SU-DHL-6 (cell line): Measurements from ENCODE around the gene GAL3ST3.

ENCODE experiments used
- H2AFZ ChIP-seq: fragments of 200-600 bp; sonication (generic); 2 replicates; pipeline ENCODE4 v1.6.1; 2014; ENCODE audit warnings: low read depth, mild to moderate bottlenecking, moderate library complexity, mixed read lengths, antibody characterized with exemption, low read length; ENCODE audit not compliant: severe bottlenecking
- H3F3A ChIP-seq: fragments of 200-600 bp; shearing (Covaris generic); 2 replicates; pipeline ENCODE4 v1.6.0; 2016; ENCODE audit warnings: antibody characterized with exemption, mild to moderate bottlenecking; ENCODE audit not compliant: insufficient read depth
- H3K27ac ChIP-seq: fragments of 200-600 bp; sonication (generic); 2 replicates; pipeline ENCODE4 v1.5.1; 2016; ENCODE audit warnings: low read depth, mild to moderate bottlenecking, low read length, moderate library complexity, mixed read lengths
- H3K27me3 ChIP-seq: fragments of 200-600 bp; sonication (generic), shearing (Covaris generic); 2 replicates; pipeline ENCODE4 v1.6.0; 2014; ENCODE audit warnings: mild to moderate bottlenecking, low read length
- H3K36me3 ChIP-seq: fragments of 200-600 bp; sonication (generic); 2 replicates; pipeline ENCODE4 v1.6.1; 2014; ENCODE audit warnings: mild to moderate bottlenecking, low read length, mixed read lengths
- H3K4me2 ChIP-seq: fragments of 300-600, 200-600 bp; shearing (Covaris generic), sonication (generic); 2 replicates; pipeline ENCODE4 v1.6.0; 2014; ENCODE audit warnings: low read length, low read depth, mild to moderate bottlenecking; ENCODE audit not compliant: poor library complexity, severe bottlenecking
- H3K4me3 ChIP-seq: fragments of 200-600 bp; sonication (generic); 2 replicates; pipeline ENCODE4 v1.5.1; 2014; ENCODE audit warnings: antibody characterized with exemption, low read length, mild to moderate bottlenecking, mixed read lengths; ENCODE audit not compliant: insufficient read depth, poor library complexity, severe bottlenecking
- H3K79me2 ChIP-seq: fragments of 200-600 bp; sonication (generic); 2 replicates; pipeline ENCODE4 v1.6.1; 2014; ENCODE audit warnings: mild to moderate bottlenecking, low read length, moderate library complexity; ENCODE audit not compliant: insufficient read depth
- H3K9ac ChIP-seq: fragments of 200-600 bp; sonication (generic); 2 replicates; pipeline ENCODE4 v1.7.0; 2014; ENCODE audit warnings: mild to moderate bottlenecking, low read length
- H3K9me2 ChIP-seq: fragments of 200-600 bp; sonication (generic); replicated peaks from 2 replicates; pipeline ENCODE4 v1.6.1; 2014; ENCODE audit warnings: low read length; ENCODE audit not compliant: insufficient read depth
- H3K9me3 ChIP-seq: fragments of 200-600 bp; sonication (generic); 2 replicates; pipeline ENCODE4 v1.6.1; 2014; ENCODE audit warnings: low read length, mixed read lengths; ENCODE audit not compliant: insufficient read depth
- H4K20me1 ChIP-seq: fragments of 200-600 bp; sonication (generic); 2 replicates; pipeline ENCODE4 v1.6.1; 2014; ENCODE audit warnings: low read depth, mild to moderate bottlenecking, antibody characterized with exemption, low read length, moderate library complexity, mixed read lengths
- EZH2phosphoT487 ChIP-seq: fragments of 200-600 bp; sonication (generic), shearing (Covaris generic); conservative IDR thresholded peaks from 2 replicates; pipeline ENCODE4 v1.6.1; 2018; ENCODE audit warnings: mild to moderate bottlenecking, antibody characterized with exemption, low read length, moderate library complexity, mixed read lengths
- TF ChIP-seq, protein P1 (sequence below): fragments of 200-600 bp; sonication (generic); IDR thresholded peaks from one replicate; pipeline ENCODE4 v1.5.1; 2017; ENCODE audit warnings: antibody characterized with exemption, mild to moderate bottlenecking, low read length, moderate library complexity; ENCODE audit not compliant: insufficient read depth, poor library complexity, severe bottlenecking

Gene GAL3ST3

GRCh38 chr11:66070604-66071380, 21.8 kb upstream of the GAL3ST3 start:
- Histone ChIP-seq H3K27ac (no peak overlapping the region), H3F3A (peaks cover 38% of the 10 kb centered on the region), H3K27me3 (no peaks in the 10 kb centered on the region), H3K9ac (peak overlapping the region; percentile 69), H3K9me2 (no peaks in the 10 kb centered on the region), H4K20me1 (no peaks in the 10 kb centered on the region), H3K79me2 (no peaks in the 10 kb centered on the region), H3K36me3 (peaks cover 10% of the 10 kb centered on the region), H3K4me2 (peak overlapping the region; percentile 79), H3K4me3 (peak overlapping the region; percentile 68), H3K9me3 (no peaks in the 10 kb centered on the region), H2AFZ (peak overlapping the region; percentile 68)
- TF ChIP-seq EZH2phosphoT487: no peak
- TF ChIP-seq, protein P1, sequence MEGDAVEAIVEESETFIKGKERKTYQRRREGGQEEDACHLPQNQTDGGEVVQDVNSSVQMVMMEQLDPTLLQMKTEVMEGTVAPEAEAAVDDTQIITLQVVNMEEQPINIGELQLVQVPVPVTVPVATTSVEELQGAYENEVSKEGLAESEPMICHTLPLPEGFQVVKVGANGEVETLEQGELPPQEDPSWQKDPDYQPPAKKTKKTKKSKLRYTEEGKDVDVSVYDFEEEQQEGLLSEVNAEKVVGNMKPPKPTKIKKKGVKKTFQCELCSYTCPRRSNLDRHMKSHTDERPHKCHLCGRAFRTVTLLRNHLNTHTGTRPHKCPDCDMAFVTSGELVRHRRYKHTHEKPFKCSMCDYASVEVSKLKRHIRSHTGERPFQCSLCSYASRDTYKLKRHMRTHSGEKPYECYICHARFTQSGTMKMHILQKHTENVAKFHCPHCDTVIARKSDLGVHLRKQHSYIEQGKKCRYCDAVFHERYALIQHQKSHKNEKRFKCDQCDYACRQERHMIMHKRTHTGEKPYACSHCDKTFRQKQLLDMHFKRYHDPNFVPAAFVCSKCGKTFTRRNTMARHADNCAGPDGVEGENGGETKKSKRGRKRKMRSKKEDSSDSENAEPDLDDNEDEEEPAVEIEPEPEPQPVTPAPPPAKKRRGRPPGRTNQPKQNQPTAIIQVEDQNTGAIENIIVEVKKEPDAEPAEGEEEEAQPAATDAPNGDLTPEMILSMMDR: no peak

DNA sequence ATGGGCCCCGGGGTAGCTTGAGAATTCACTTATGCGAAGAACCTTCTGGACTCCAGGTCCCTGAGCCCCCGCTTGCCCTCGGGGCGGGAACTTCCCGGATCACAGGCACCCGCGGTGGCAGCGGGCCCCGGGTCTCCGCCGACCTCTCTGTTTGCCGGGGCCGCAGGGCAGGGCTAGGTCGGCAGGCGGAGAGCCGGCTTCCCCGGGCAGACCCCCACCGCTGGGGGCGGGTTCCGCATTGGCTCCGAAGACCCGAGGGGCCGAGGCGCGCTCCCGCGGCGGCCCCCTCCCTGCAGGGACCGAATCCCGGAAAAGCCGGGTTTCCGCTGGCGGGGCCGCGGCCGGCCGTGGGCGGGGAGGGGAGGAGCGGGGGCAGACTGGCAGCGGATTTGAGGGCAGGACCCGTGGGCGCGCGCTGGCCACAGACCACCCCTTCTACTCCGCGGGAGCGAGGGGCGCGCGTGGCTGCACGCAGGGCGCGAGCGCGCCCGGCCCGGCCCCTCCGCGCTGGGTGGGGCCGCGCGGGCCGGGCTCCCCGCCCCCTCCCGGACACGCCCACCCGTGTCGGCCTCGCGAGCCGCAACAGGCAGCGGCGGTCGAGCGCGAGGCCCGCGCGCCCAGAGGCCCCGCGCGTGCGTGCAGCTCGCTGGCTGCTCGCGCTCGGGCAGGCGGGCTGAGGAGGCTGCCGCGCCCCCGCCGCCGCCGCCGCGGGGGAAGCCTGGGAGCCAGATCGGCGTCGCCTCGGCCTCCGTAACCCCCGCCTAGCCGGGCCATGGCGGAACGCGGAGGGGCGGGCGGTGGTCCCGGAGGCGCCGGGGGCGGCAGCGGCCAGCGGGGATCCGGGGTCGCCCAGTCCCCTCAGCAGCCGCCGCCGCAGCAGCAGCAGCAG, 21.0 kb upstream of the GAL3ST3 start, which contains the start of gene PACS1:
TSS of gene PACS1 (plus strand) at position 558 of the 889 bp plus-strand sequence. CDS start at position 773, 215 bp downstream.
- Histone ChIP-seq H3F3A (peaks cover 41% of the 10 kb centered on the region), H3K4me2 (peak within 1 kb of the TSS; percentile 79), H4K20me1 (no peaks in the 10 kb centered on the region), H3K9me2 (no peaks in the 10 kb centered on the region), H3K4me3 (peak within 1 kb of the TSS; percentile 68), H2AFZ (peak within 1 kb of the TSS; percentile 68), H3K9me3 (no peaks in the 10 kb centered on the region), H3K9ac (peak within 1 kb of the TSS; percentile 71), H3K27ac (peak within 1 kb of the TSS; percentile 70), H3K36me3 (peaks cover 16% of the 10 kb centered on the region), H3K79me2 (no peaks in the 10 kb centered on the region), H3K27me3 (no peaks in the 10 kb centered on the region)
- TF ChIP-seq EZH2phosphoT487: no peak
- TF ChIP-seq, protein P1: no peak

- Histone ChIP-seq H3K9me3 (no peaks in the 10 kb centered on the region), H3K9ac (peak overlapping the region; percentile 71), H2AFZ (peak overlapping the region; percentile 61), H3F3A (peaks cover 46% of the 10 kb centered on the region), H4K20me1 (no peaks in the 10 kb centered on the region), H3K4me3 (peak overlapping the region; percentile 59), H3K36me3 (peaks cover 25% of the 10 kb centered on the region), H3K9me2 (no peaks in the 10 kb centered on the region), H3K4me2 (peak overlapping the region; percentile 59), H3K27me3 (no peaks in the 10 kb centered on the region), H3K27ac (peak overlapping the region; percentile 70), H3K79me2 (no peaks in the 10 kb centered on the region)
- TF ChIP-seq, protein P1: no peak
- no peak for TF ChIP-seq EZH2phosphoT487
These were observed 20.2 kb upstream of the GAL3ST3 start for GRCh38 chr11:66068923-66069714.
